A204.1 (cell line): Measurements from ENCODE around the gene MAPK14.

ENCODE experiments used
- FAIRE-seq: peaks from 2 replicates; lab custom pipeline; 2012; peaks lifted over from hg19 to GRCh38; lab: Jason Lieb, UNC

Gene MAPK14

GRCh38 chr6:36138667-36139066, 111.1 kb downstream of the MAPK14 start:
- no peak for FAIRE-seq

- FAIRE-seq: no peak
These were observed 111.8 kb downstream of the MAPK14 start for GRCh38 chr6:36139431-36139830.

GRCh38 chr6:36139991-36140710, 112.5 kb downstream of the MAPK14 start:
- no peak for FAIRE-seq

GRCh38 chr6:36141091-36141490, 113.5 kb downstream of the MAPK14 start:
- FAIRE-seq: no peak

- no peak for FAIRE-seq
These were observed 114.4 kb downstream of the MAPK14 start for GRCh38 chr6:36141961-36142360.

GRCh38 chr6:36142971-36143838, 115.6 kb downstream of the MAPK14 start:
- no peak for FAIRE-seq

- no peak for FAIRE-seq
These were observed 117.9 kb downstream of the MAPK14 start for GRCh38 chr6:36145495-36145894.

GRCh38 chr6:36147294-36147693, 119.7 kb downstream of the MAPK14 start:
- FAIRE-seq: no peak

GRCh38 chr6:36149476-36149875, 121.9 kb downstream of the MAPK14 start:
- FAIRE-seq: no peak

- no peak for FAIRE-seq
These were observed 122.7 kb downstream of the MAPK14 start for GRCh38 chr6:36150283-36150682.

GRCh38 chr6:36154286-36154685, 126.7 kb downstream of the MAPK14 start:
- FAIRE-seq: no peak

- FAIRE-seq: no peak
These were observed 128.1 kb downstream of the MAPK14 start for GRCh38 chr6:36155662-36156061.

GRCh38 chr6:36160147-36160760, 132.6 kb downstream of the MAPK14 start:
- no peak for FAIRE-seq
